ENCODE measurements around the gene NFIB. TPM values are rescaled to one million over a fixed set of nuclear protein-coding genes. Genes with fewer than 3 reads are reported as not detected.
A peak's percentile ranks its signal among the peaks of the same experiment; 100 is the strongest.

Gene NFIB
- total and polyA plus RNA-seq, 7 experiments from 2014 or later = 0.32 TPM; not detected in 6

GRCh38 chr9:14107495-14107894 lies 206.4 kb downstream of the NFIB start:
- ATAC-seq (no peak), DNase-seq (no peak)
- Mint-ChIP-seq H3K4me1 (no peaks in the 10 kb centered on the region), H3K27ac (peak overlapping the region in 1 of 9 donors; percentile 1), H3K4me3 (no peak overlapping the region), H3K9me3 (peaks cover 0 to 5% (median 0%) of the 10 kb centered on the region in 11 donors), H3K27me3 (no peaks in the 10 kb centered on the region), H3K36me3 (no peaks in the 10 kb centered on the region)
- H3K27me3 ChIP-seq (ENCODE audit: control insufficient read depth in 2 of 2, insufficient read depth in 2 of 2, low read length in 2 of 2) = no peaks in the 10 kb centered on the region
- no peak overlapping the region for H3K27ac ChIP-seq (ENCODE audit: low read depth, low read length)
- H3K4me3 ChIP-seq (ENCODE audit: low read length) = no peak overlapping the region
- ChIA-PET POLR2A (no interaction called here), CTCF (interaction anchor here (0.6 kb wide), 1 partner anchor 49 kb away, joined by 3 read pairs; no protein-coding TSS in a partner anchor)
- H3K9me3 ChIP-seq (ENCODE audit: control insufficient read depth in 2 of 3, low read length in 3 of 3) = no peaks in the 10 kb centered on the region
- intact Hi-C loops (cut with micrococcal nuclease) = loop anchor here in 1 of 2 donors (10.0 kb wide), 1 partner anchor 53 kb away; no protein-coding TSS in a partner anchor
- H3K4me1 ChIP-seq (ENCODE audit: control insufficient read depth in 2 of 2, insufficient read depth in 2 of 2, low read length in 2 of 2) = no peaks in the 10 kb centered on the region
- H3K36me3 ChIP-seq (ENCODE audit: control insufficient read depth in 2 of 3, insufficient read depth in 3 of 3, low read length in 3 of 3) = no peaks in the 10 kb centered on the region

- Histone ChIP-seq H3K4me3 (ENCODE audit: low read length) (no peak overlapping the region), H3K36me3 (ENCODE audit: control insufficient read depth in 2 of 3, insufficient read depth in 3 of 3, low read length in 3 of 3) (no peaks in the 10 kb centered on the region), H3K27me3 (ENCODE audit: control insufficient read depth in 2 of 2, insufficient read depth in 2 of 2, low read length in 2 of 2) (no peaks in the 10 kb centered on the region), H3K4me1 (ENCODE audit: control insufficient read depth in 2 of 2, insufficient read depth in 2 of 2, low read length in 2 of 2) (no peaks in the 10 kb centered on the region), H3K9me3 (ENCODE audit: control insufficient read depth in 2 of 3, low read length in 3 of 3) (no peaks in the 10 kb centered on the region), H3K27ac (ENCODE audit: low read depth, low read length) (no peak overlapping the region)
- intact Hi-C loops (cut with micrococcal nuclease) = loop anchor here in 1 of 2 donors (10.0 kb wide), 1 partner anchor 52 kb away; no protein-coding TSS in a partner anchor
- peaks cover 0 to 5% (median 0%) of the 10 kb centered on the region in 11 donors for H3K9me3 Mint-ChIP-seq
- no peak overlapping the region for H3K4me3 Mint-ChIP-seq
- DNase-seq (no peak), ATAC-seq (no peak)
- no peaks in the 10 kb centered on the region for H3K27me3 Mint-ChIP-seq
- CTCF ChIA-PET = no interaction called here
- POLR2A ChIA-PET = no interaction called here
- no peaks in the 10 kb centered on the region for H3K36me3 Mint-ChIP-seq
- no peak overlapping the region for H3K27ac Mint-ChIP-seq
- no peaks in the 10 kb centered on the region for H3K4me1 Mint-ChIP-seq
Measured at GRCh38 chr9:14106699-14107098, 207.2 kb downstream of the NFIB start.

- Histone ChIP-seq H3K36me3 (ENCODE audit: control insufficient read depth in 2 of 3, insufficient read depth in 3 of 3, low read length in 3 of 3) (no peaks in the 10 kb centered on the region), H3K27ac (ENCODE audit: low read depth, low read length) (no peak overlapping the region), H3K27me3 (ENCODE audit: control insufficient read depth in 2 of 2, insufficient read depth in 2 of 2, low read length in 2 of 2) (no peaks in the 10 kb centered on the region), H3K9me3 (ENCODE audit: control insufficient read depth in 2 of 3, low read length in 3 of 3) (no peaks in the 10 kb centered on the region), H3K4me3 (ENCODE audit: low read length) (no peak overlapping the region), H3K4me1 (ENCODE audit: control insufficient read depth in 2 of 2, insufficient read depth in 2 of 2, low read length in 2 of 2) (no peaks in the 10 kb centered on the region)
- H3K36me3 Mint-ChIP-seq = no peaks in the 10 kb centered on the region
- peaks cover 0 to 5% (median 0%) of the 10 kb centered on the region in 11 donors for H3K9me3 Mint-ChIP-seq
- no peak for DNase-seq
- H3K27me3 Mint-ChIP-seq = no peaks in the 10 kb centered on the region
- H3K27ac Mint-ChIP-seq = no peak overlapping the region
- H3K4me1 Mint-ChIP-seq = no peaks in the 10 kb centered on the region
- H3K4me3 Mint-ChIP-seq = no peak overlapping the region
- intact Hi-C loops (cut with micrococcal nuclease) = loop anchor here in 1 of 2 donors (10.0 kb wide), 1 partner anchor 50 kb away; no protein-coding TSS in a partner anchor
- ChIA-PET CTCF (no interaction called here), POLR2A (no interaction called here)
- no peak for ATAC-seq
Measured at GRCh38 chr9:14104496-14104895, 209.4 kb downstream of the NFIB start.

DNA sequence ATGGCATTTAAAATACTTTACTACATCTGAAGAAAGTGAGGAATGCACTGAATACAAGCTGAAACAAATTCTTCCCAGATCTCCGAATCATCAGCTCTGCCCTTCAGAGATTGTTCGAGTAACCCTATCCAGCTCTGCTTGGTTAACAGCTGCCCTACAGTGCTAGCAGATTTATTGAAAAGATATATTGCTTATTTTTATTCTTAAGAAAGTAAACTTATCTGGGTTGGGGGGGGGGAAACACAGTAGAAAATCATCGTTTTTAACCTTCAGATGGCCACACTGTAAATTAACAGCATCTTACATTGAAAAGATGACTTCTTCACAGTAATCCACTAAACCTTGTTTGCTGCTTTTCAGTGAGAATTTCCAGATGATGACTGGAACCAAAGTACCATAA lies 210.8 kb downstream of the NFIB start:
- Histone ChIP-seq H3K27ac (ENCODE audit: low read depth, low read length) (no peak overlapping the region), H3K4me1 (ENCODE audit: control insufficient read depth in 2 of 2, insufficient read depth in 2 of 2, low read length in 2 of 2) (no peaks in the 10 kb centered on the region), H3K27me3 (ENCODE audit: control insufficient read depth in 2 of 2, insufficient read depth in 2 of 2, low read length in 2 of 2) (no peaks in the 10 kb centered on the region), H3K4me3 (ENCODE audit: low read length) (no peak overlapping the region), H3K9me3 (ENCODE audit: control insufficient read depth in 2 of 3, low read length in 3 of 3) (no peaks in the 10 kb centered on the region), H3K36me3 (ENCODE audit: control insufficient read depth in 2 of 3, insufficient read depth in 3 of 3, low read length in 3 of 3) (no peaks in the 10 kb centered on the region)
- H3K4me1 Mint-ChIP-seq = no peaks in the 10 kb centered on the region
- POLR2A ChIA-PET = no interaction called here
- ATAC-seq (no peak), DNase-seq (no peak)
- H3K9me3 Mint-ChIP-seq = peaks cover 0 to 5% (median 0%) of the 10 kb centered on the region in 11 donors
- H3K27me3 Mint-ChIP-seq = no peaks in the 10 kb centered on the region
- CTCF ChIA-PET = no interaction called here
- intact Hi-C loops (cut with micrococcal nuclease) = loop anchor here in 1 of 2 donors (10.0 kb wide), 1 partner anchor 48 kb away; no protein-coding TSS in a partner anchor
- no peak overlapping the region for H3K27ac Mint-ChIP-seq
- H3K36me3 Mint-ChIP-seq = no peaks in the 10 kb centered on the region
- H3K4me3 Mint-ChIP-seq = no peak overlapping the region

GRCh38 chr9:14099737-14100136 lies 214.2 kb downstream of the NFIB start:
- ATAC-seq (no peak), DNase-seq (no peak)
- POLR2A ChIA-PET = no interaction called here
- Histone ChIP-seq H3K4me1 (ENCODE audit: control insufficient read depth in 2 of 2, insufficient read depth in 2 of 2, low read length in 2 of 2) (no peaks in the 10 kb centered on the region), H3K27ac (ENCODE audit: low read depth, low read length) (no peak overlapping the region), H3K4me3 (ENCODE audit: low read length) (no peak overlapping the region), H3K36me3 (ENCODE audit: control insufficient read depth in 2 of 3, insufficient read depth in 3 of 3, low read length in 3 of 3) (no peaks in the 10 kb centered on the region), H3K27me3 (ENCODE audit: control insufficient read depth in 2 of 2, insufficient read depth in 2 of 2, low read length in 2 of 2) (no peaks in the 10 kb centered on the region), H3K9me3 (ENCODE audit: control insufficient read depth in 2 of 3, low read length in 3 of 3) (no peaks in the 10 kb centered on the region)
- intact Hi-C loops (cut with micrococcal nuclease) = loop anchor here in 1 of 2 donors (10.0 kb wide), 1 partner anchor 45 kb away; no protein-coding TSS in a partner anchor
- Mint-ChIP-seq H3K27me3 (no peaks in the 10 kb centered on the region), H3K27ac (no peak overlapping the region), H3K9me3 (peaks cover 0 to 4% (median 0%) of the 10 kb centered on the region in 11 donors), H3K4me1 (no peaks in the 10 kb centered on the region), H3K4me3 (no peak overlapping the region), H3K36me3 (no peaks in the 10 kb centered on the region)
- CTCF ChIA-PET = no interaction called here

DNA sequence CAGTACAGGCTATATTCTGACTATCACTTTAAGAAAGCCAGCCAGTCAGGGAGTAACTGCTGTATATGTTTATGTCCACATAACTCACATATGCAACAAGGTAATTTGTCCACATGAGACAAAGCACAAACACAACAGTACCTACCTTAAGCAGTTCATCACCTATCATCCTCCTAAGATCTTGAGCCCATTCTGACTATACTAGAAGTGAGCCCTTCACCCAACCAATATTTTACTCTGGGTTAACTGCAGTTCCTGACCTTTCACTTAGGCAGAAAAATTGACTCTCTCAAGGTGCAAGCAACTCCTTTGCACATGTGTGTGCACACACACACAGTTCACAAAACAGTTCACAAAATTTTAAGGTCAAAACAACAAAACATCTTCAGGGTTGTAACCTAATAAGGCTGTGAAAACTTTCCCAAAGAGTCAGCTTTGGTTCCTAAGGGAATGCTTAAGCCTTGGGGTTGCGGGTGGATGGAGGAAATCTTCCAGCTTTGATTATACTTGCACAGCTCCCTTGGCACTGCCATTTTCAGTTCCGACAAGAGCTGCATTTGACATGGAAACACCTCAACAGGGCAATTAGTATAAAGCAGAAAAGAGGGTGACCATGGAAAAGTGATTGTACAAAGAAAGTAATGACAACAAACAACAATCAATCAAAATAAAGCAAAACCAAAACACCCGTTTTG lies 215.3 kb downstream of the NFIB start:
- Mint-ChIP-seq H3K4me3 (no peak overlapping the region), H3K9me3 (peaks cover 0 to 4% (median 0%) of the 10 kb centered on the region in 11 donors), H3K27ac (no peak overlapping the region), H3K4me1 (no peaks in the 10 kb centered on the region), H3K27me3 (no peaks in the 10 kb centered on the region), H3K36me3 (no peaks in the 10 kb centered on the region)
- H3K4me3 ChIP-seq (ENCODE audit: low read length) = no peak overlapping the region
- ChIA-PET CTCF (no interaction called here), POLR2A (no interaction called here)
- intact Hi-C loops (cut with micrococcal nuclease) = no loop called here
- no peaks in the 10 kb centered on the region for H3K27me3 ChIP-seq (ENCODE audit: control insufficient read depth in 2 of 2, insufficient read depth in 2 of 2, low read length in 2 of 2)
- no peaks in the 10 kb centered on the region for H3K36me3 ChIP-seq (ENCODE audit: control insufficient read depth in 2 of 3, insufficient read depth in 3 of 3, low read length in 3 of 3)
- no peak overlapping the region for H3K27ac ChIP-seq (ENCODE audit: low read depth, low read length)
- no peaks in the 10 kb centered on the region for H3K4me1 ChIP-seq (ENCODE audit: control insufficient read depth in 2 of 2, insufficient read depth in 2 of 2, low read length in 2 of 2)
- no peaks in the 10 kb centered on the region for H3K9me3 ChIP-seq (ENCODE audit: control insufficient read depth in 2 of 3, low read length in 3 of 3)
- no peak for DNase-seq
- ATAC-seq = no peak

Measured in naive thymus-derived CD4-positive, alpha-beta T cell (primary cell).